ENCODE data around the gene AKR1D1.

DNA sequence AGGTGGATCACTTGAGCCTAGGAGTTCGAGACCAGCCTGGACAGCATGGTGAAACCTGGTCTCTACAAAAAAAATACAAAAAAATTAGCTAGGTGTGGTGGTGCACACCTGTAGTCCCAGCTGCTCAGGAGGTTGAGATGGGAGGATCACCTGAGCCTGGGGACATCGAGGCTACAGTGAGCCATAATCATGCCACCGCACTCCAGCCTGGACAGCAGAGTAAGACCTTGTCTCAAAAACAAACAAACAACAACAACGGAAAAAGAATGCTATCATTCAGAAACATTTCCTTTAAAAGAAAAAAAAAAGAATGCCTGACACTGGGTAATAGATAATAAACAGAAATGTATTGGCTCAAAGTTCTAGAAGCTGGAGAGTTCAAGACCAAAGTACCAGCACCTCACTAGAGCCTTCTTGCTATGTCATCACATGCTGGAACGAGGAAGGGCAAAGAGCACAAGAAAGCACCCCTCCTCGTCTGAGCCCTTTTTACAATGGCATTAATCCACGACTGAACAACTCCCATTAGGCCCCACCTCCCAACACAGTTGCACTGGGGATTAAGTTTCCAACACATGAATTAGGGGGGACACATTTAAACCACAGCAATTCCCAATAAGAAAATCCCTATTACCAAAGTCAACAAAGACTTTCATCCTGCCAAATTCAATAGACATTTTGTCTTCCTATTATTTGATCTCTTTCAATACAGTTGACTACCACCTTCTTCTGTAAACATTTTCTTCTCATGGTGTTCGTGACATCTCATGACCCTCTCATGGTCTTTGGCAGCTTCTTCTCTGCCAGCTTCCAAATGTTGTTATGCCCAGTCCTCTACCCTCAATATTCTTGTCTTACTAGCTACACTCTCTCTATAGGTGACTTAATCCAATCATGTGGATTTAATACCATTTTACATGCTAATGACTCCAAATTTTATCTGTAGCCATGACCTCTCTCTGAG lies 20.0 kb downstream of the AKR1D1 start:
- TF ChIP-seq, protein P1, sequence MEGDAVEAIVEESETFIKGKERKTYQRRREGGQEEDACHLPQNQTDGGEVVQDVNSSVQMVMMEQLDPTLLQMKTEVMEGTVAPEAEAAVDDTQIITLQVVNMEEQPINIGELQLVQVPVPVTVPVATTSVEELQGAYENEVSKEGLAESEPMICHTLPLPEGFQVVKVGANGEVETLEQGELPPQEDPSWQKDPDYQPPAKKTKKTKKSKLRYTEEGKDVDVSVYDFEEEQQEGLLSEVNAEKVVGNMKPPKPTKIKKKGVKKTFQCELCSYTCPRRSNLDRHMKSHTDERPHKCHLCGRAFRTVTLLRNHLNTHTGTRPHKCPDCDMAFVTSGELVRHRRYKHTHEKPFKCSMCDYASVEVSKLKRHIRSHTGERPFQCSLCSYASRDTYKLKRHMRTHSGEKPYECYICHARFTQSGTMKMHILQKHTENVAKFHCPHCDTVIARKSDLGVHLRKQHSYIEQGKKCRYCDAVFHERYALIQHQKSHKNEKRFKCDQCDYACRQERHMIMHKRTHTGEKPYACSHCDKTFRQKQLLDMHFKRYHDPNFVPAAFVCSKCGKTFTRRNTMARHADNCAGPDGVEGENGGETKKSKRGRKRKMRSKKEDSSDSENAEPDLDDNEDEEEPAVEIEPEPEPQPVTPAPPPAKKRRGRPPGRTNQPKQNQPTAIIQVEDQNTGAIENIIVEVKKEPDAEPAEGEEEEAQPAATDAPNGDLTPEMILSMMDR (IDR thresholded peaks at IDR 0.05) = no peak
- TF ChIP-seq EZH2 (IDR thresholded peaks at IDR 0.05; ENCODE audit: borderline replicate concordance, insufficient read depth, low read depth, low read length, poor library complexity, severe bottlenecking) = no peak

All from B cell (primary cell).